ENCODE measurements around the gene PEX14.

Gene PEX14

DNA sequence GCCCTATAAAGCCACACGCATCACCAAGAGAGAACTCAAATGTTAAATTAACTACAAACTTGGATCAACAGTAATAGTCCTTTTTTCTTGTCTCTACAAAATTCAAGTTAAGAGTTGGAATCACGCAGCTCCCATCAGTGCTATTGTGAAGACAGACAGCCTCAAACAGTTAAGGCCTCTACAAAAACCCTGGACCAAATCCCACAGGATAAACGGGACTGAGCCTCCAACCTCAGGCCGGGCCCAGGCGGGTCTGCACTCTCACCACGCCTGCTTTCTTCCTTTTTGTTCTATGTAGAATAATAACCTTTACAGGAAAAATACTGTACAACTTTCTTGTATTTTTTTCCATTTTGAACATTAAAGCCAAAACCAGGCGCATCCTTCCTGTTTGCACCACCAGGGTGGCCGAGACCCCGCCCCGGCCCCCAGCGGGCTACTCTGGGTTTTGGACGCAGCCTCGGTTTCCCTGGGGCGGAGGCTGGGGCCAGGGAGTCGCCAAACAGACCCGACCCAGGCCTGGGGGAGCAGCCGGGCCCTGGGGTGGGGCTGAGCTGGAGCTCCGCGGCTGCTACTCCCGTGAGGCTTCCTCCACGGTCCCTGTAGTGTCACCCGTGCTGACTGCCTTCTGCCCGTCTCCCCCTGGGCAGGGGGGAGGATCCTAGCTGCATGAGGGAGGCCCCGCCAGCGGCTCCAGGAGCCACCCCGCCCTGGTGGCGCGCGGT lies 163.2 kb downstream of the PEX14 start:
- DNase-seq, result no peak

DNA sequence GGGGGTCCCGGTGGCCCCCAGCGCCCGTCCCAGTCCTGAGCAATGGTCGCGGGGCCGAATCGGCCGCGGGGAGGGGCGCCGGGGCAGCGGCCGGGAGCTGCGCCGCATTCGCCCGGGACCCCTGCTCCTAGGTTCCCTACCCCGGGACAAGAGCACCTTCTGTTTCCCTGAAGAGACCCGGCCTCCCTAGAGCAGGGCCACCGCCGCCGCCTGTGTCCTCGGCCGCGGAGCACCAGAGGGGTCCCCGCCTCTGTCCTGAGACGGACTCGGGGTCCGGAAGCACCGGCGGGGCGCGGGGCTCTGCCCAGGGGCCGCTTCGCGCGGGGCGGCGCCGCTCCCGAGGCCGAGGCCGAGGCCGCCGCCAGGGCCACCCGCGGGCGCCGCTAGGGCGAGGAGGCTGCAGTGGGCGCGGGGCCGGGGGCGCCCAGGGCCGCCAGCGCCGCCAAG lies 163.8 kb downstream of the PEX14 start:
- no peak for DNase-seq

DNA sequence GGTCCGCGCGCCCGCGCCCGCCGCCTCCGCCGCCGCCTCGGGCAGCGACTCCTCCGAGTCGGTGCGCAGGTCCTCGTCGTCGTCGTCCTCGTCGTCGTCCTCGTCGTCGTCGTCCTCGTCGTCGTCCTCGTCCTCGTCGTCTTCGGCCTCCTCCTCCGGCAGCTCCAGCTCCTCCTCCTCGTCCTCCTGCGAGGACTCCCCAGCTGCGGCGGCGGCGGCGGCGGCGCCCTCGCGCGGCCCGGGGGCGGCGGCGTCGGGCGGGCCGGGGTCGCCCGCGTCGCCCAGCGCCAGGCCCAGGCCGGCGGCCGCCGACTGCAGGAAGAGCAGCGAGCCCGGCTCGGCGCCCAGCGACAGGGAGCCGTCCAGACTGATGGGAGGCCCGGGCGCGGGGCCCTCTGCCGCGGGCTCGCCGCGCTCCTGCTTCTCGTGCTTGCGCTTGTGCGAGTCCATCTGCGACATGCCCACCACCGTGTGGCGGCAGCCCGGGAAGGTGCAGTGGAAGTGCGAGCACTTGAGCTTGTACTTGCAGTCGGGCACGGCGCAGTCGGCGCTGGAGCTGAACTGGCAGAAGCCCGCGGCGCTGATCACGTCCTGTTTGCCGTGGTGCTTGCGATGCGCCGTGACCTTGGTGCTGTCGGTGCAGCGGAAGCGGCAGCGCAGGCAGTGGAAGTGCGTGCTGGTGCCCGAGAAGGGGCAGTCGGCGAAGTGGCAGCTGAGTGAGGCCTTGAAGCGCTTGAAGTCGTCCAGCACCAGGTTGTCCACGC lies 164.4 kb downstream of the PEX14 start:
- no peak for DNase-seq

DNA sequence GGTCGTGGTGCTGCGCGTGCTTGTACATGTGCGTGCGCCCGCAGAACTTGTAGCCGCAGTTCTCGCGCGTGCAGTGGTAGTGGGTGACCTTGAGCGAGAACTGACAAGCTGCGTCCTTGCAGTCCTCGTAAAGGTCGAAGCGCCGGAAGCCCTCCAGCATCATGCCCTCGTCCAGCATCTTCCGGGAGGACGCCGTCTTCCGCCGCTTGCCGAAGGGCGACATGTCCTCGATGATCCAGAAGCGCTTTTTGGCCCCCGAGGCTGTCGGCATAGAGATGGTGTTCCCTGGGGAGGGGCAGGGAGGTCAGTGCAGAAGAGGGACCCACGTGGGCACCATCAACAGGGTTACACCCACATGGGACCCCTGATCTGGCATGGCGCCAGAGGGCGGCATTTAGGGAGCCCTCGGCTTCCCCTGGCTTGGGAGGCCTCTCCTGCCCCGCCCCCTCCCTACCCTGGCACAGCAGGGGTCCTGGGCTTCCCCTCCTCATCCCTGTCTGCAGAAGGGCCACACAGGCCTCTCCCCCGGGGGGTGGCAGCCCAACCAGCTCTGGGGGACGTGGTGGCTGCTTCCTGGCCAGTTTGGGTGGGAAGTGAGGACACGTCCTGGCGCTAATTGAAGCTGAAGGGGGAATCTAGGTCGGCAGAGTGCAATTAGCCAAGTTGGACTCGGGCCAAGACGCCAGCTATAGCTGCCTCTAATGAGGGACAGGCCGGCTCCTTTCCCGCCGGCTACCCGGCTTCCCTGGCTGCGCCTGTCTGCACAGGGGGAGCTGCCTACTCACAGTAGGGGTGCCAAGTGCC lies 165.2 kb downstream of the PEX14 start:
- peak; percentile 77 for DNase-seq

DNA sequence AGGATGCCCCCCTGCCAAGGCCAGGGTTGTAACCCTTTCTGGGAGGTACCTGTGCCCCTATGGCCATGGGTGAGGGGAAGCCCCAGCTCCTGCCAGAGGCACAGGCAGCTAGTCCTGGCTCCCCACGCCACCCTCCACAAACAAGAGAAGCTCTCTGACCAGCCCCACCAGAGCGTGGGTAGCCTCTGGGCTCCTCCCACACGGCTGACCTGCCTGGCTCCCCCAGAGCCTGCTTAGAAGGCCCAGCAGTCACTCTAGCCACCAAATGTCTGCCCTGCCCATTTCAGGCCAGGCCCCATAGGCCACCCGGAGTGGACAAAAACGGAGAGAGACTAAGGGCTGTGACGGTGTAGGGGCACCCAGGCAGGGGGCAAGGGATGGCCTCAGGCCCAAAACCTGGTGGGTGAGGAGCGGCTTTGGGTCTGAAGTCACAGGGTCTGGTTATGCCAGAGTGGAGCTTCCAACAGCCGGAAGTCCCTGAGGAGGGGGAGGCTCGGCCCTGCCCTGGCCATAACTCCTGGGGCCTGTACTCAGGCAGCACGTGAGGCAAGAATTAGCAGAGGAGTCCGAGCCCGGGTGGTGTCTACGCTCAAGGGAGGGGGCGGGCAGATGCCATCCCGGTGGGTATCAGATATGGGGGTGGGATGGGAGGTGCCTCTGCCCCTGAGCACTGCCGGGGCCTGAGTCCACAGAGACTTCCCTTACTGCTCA lies 166.2 kb downstream of the PEX14 start:
- DNase-seq, result no peak

DNA sequence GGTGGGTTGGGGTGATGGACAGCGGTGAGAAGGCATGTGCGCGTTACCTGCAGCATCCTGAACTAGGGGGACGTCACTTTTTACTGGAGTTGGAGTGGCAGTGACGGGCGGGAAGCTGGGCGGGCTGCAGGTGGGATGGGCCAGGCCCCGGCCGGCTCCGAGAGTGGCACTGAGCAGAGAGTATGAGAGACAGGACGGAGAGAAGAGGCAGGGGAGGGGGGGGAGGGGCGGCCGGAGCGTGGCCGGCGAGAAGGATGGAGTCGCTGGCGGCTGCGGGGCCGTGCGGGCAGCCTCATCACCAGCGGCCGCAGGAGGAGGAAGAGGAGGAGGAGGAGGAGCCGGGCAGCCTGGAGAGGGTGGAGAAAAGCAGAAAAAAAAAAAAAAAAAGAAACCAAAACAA lies 167.2 kb downstream of the PEX14 start:
- DNase-seq, result no peak

DNA sequence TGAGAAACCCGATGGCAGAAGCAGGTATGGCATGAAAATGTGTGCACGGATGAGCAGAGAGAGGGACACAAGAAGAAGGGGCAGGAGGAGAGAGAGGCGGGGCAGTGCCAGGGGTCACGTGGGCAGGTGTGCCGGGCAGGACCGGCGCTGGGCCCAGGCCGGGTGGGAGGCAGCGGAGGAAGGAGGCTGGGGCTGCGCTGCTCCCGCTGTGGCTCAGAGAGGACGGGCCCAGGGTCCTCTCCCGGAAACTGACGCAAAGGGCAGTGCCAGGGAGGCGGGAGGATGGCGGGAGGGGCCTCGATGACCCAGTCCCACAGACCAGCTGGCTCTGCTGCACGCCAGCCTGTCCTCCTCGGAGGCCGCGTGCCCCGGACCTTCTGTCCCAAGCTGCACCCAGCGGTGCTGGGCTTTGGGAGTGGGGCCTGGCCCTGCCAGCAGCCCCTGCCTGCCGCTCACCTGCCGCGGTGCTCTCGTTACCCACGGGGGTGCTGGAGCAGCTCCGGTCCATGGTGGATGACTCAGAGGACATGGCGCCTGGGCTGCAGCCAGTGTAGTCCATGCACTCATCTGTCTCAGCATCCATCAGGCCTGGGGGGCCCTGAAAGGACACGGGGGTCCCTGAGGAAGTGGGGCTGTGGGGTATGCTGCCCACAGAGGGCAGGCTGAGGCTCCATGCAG lies 167.8 kb downstream of the PEX14 start:
- no peak for DNase-seq

DNA sequence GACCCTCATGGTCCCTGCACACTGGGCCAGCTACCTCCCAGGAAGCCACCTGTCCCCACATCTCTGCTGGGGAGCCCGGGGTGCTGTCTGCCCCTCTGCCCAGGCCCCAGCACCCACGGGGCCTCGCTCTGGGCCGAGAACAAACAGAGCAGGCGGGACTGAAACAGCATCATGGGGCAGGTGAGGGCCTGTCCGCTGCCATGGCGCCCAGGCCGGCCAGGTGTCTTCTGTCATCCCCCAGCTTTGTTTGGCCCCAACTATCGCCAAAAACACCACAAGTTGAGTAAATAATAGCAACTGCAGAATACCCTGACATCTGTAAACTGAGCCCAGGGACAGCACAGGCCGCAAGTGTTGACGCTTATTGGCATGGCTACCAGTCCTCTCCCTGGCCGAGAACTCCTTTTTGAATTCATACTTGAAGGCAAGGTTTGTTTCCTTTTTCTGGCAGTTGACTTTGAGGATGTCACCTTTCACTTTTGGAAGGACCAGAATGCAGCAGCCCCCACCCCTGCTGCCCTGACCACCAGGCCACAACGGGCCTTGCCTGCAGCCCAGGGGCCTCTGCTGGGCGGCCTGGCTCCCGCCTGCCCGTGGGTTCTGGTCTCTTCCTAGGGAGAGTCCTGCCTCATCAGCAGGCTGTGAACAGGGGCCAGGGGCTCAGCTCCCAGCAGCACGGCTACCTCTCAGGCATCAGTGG lies 169.0 kb downstream of the PEX14 start:
- peak; percentile 15 for DNase-seq

DNA sequence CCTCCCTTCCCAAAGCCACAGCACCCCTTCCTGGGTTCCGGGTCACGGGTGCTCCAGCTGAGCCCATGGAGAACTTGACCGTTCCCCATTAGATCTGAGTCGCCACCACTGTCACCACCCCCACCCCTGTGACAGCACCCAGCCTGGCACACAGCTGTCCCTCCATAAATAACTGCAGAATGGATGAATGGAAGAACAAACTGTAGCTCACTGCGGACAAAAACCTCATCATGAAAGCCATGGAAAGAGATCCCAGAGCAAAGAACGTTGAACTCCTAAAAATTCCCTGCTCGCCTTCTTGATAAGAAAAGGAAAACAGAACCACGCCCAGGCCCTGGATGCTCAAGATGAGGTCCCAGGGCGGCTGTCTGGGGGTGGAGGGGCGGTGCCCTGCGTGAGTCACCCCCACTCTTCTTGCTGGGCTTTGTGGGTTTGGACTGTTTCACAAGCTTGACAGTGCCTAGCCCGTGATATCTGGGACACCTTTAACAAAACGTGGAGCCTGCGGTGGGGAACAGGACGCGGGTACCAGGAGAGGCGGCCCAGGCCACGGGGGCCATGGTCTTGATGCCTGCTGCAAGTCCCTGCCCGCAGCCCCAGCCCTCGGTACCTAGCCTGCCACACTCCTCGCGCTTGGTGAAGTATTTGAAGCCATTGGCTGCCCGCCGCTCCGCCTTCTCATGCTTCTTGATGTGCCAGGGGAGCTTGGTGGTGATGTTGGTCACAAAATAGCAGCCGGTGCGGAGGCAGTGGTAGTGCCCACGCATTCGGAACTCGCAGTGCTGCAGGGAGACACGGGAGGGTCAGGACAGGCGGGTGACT lies 169.8 kb downstream of the PEX14 start:
- no peak for DNase-seq

DNA sequence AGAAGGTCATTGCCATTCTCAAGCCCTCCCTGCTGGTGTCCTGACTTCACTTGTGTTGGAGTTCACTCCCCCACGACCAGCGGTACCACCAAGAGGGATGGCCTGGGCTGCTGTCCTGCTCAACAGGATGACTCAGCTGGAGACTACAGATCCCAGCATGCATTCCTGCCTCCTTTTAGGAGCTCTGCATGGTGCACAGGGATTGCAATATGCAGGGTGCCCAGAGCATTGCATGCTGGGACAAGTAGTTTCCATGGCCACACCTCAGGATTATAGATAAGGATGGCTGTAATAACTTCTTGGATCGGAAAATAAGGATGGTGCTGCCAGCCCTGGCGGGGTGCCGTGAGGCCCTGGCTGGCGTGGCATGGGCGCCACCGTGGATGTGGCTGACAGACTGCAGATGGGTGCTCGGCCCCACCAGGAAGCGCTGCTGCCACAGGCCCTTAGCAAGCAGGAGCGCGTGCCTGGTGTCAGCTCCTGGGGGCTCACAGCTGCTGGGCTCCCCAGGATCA lies 171.7 kb downstream of the PEX14 start:
- DNase-seq, result no peak

DNA sequence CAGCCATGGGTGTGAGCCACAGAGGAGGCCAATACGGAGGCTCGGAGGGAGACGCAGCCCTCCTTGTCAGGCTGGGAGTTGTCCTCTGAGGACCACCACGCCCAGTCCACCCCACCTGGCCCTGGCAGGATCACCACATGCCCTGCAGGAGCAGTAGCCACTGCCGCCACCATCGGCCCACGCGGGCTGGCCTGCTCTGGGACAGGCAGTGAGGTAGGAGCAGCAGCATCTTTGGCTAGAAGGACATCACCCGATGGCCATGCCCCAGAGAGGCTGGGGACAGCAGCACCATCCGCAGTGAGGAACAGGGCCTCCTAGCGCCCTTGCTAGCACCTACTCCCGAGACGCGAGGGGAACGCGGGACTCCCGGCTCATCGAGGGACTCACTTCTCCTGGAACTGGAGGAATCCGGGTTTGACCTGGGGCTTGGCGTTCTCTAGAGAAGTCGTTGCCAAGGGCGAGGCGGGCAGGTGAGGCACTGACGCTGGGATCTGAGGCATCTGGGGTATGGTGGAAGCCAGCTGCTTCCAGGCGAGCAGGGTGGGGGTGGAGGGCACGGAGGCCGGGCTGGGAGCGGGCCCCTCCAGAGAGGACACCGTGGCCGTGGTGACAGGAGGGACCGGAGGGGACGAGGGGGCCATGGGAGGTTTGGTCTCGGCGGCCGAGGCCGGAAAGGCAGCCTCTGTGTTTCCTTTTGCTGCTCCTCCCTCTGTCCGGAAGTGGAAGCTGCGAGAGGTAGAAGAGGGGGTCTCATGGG lies 172.8 kb downstream of the PEX14 start:
- DNase-seq, result no peak

DNA sequence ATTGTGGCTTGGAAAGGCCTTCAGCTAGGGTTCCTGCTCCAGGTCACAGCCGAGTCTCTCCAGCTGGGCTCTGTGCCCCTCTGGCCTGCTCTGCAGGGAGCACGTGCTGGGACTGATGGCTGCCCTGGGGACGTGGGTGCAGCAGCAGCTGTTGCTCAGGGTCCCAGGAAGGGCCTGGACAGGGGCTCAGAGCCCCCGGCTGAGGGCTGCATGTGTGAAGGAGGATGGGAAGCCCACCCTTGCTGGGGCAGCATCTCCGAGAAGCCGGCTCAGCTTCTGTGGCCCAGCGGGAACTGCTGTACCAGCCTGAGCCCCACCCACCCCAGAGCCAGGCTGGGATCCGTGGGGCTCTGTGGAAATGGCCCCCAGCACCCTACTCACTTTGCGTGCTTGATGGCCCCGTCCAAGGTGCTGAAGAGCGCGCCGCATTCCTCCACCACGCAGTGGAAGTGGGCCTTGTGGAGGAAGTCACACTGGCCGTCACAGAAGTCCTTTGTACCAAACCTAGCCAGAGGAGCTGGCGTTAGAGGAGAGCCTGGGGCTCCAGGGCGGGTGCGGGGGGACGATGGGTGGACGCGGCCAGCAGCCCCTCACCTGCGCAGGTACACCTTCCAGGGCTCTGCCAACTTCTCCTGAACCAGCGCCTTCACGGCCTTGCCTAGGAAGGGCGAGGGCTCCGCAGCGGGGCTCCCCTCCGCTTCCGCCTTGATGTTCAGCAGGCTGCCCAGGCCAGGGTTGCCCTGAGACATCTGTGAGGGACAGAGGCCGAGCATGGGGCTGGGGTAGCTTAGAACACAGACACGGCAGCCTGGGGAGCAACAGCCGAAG lies 174.2 kb downstream of the PEX14 start:
- no peak for DNase-seq

DNA sequence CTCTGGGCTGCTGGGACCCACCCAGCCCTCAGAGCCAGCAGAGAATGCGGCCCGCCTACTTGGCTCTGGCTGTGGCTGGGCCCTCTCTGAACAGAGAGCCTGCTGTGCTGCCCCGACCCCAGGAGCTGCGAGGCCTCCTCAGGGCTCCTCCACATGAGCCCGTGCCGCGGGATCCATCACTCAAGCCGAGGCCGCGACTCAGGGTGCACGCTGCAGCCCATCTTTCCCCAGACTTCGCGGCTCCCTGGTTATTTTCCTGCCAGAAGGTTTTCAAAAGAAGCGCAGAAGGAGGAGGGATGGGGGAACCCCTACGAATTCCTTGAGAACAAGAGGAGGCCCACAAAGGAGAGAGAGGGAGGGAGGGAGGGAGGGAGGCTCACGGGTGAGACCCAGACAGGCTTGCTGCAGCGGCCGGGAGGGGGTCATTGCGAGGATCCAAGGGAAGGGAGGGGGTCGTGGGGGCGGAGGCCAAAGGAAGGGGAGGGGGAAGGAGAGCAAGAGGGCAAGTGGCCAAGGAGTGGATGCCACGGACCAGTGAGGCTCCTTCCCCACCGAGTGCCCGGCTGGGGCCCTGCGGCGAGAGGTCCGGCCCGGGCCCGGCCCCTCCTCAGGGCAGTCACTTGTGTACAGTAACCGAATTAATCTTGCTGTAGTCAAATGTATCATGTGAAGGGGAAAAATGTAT lies 174.9 kb downstream of the PEX14 start:
- no peak for DNase-seq

DNA sequence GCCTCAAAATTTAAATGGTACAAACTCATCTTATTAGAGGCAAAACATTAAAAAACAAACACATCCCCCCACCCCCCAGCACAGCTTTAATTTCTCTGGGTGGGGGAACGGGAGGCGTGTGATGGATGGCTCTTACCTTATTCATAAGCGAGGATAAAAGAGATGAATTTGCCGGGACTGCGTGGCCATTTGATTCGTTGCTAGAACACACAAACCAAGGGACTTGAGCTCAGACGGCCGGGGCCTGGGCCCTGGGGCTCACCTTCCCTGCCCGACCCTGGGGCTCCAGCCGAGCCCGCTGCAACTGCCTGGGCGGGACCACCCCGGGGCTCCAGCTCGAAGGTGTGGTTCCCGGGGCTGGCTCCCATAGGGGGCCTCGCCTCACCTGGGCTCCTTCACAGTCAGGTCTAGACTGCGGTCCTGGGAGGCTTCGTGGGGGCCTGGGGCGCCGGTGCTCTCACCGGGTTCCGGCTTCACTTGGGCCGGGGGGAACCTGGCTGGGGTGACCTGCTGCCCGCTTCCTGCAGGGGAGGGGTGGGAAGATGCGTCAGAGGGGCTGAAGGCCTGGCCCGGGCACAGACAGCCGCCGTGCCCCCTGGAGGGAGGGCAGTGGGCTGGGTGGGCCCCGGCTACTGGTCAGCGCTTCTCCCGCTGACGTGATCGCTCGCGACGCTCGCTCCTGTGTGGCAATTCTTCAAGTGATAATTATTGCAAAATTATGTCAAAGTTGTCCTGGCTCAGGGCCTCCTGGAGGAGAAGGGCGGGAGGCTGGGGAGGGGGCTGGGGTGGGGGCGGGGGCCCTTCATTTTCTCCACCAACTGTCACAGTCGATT lies 176.0 kb downstream of the PEX14 start:
- DNase-seq, result no peak

DNA sequence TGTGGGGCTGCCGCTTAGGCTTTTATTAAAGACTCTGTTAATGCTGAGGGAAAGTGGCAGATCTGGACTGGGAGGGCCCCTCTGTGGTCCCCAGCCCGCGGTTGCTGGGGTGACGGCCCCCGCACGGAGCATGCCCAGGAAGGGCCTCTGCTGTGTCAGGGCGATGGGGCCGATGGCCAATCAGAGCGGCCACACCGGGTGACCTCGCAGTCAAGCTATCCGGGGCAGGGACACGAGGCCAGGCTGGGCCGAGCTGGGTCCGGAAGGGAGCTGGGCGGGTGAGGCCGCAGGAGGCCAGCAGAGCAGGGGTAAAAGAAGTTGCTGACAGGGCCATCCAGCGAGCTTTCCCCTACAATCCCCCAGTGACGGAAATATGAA lies 176.6 kb downstream of the PEX14 start:
- DNase-seq, result no peak

DNA sequence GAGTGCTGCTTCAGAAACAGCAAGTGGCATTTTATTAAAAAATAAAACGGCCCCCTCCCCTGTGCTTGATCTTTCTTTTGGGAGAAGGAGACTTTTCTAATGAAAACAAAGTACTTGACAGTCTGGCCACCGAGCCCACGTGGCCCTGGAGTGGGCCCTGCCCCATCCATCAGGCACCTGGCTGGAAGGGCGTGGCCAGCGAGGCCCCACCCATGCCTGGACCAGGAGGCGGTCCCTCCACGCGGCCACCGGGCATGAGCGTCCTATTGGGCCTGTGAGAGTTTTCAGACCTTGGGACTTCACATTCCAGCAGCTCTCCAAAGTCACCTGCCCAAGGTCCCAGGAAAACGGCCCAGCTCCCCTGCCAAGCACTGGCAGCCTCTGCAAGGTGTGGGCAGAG lies 177.0 kb downstream of the PEX14 start:
- DNase-seq, result no peak

DNA sequence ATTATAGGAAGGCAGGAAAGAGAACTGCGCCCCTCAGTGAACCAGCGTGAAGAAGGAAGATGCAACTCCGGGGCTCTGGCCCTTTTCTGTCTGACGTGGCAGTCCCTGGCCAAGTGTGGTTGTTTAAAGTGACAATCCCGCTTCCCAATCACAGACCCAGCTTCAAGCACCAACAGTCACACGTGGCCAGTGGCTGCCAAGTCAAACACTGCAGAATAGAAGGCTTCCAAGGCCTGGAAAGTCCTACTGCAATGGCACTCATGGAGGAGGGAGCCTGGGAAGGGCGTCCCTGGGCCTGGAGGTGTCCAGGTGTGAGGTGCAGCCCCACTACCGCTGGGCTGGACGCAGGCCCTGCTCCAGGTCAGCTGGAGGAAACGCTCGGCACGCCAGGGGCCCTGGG lies 177.9 kb downstream of the PEX14 start:
- no peak for DNase-seq
